A673 (cell line): Measurements from ENCODE around the gene FAM114A1. TPM values are rescaled to one million over a fixed set of nuclear protein-coding genes. Genes with fewer than 3 reads are reported as not detected.

Experiments used
- BruUV-seq: library from RNA; stranded (reverse); fragments of 400-500 nt; replicated peaks from 2 replicates; lab custom pipeline; 2021; lab: Mats Ljungman, UMichigan
- CTCF ChIA-PET: fragments of 300-600 bp; sonication (Branson Sonifier 250); formaldehyde crosslinking; loops from one replicate; lab custom pipeline; 2022; ENCODE audit warnings: antibody characterized with exemption; lab: Charles Lee
- POLR2A ChIA-PET: fragments of 300-600 bp; sonication (Branson Sonifier 250); formaldehyde crosslinking; loops from one replicate; lab custom pipeline; 2022; ENCODE audit warnings: antibody characterized with exemption; ENCODE audit not compliant: low non-redundant PET; lab: Charles Lee
- DNase-seq: peaks from one replicate; pipeline ENCODE4 v3.0.0-alpha.2; 2015; ENCODE audit warnings: low spot score
- H3K27ac ChIP-seq: fragments of 200-600 bp; sonication (generic); 2 replicates; pipeline ENCODE4 v1.5.1; 2016; ENCODE audit warnings: mixed run types, low read depth, mild to moderate bottlenecking, mixed read lengths, antibody characterized with exemption, low read length; ENCODE audit not compliant: poor library complexity, severe bottlenecking
- H3K27me3 ChIP-seq: fragments of 200-600 bp; sonication (generic); replicated peaks from 2 replicates; pipeline ENCODE4 v1.6.1; 2017; ENCODE audit warnings: mixed run types, low read depth, mild to moderate bottlenecking, mixed read lengths, antibody characterized with exemption, low read length; ENCODE audit not compliant: insufficient read depth, poor library complexity
- H3K36me3 ChIP-seq: fragments of 200-600 bp; sonication (generic); 2 replicates; pipeline ENCODE4 v1.6.1; 2016; ENCODE audit warnings: mixed run types, mild to moderate bottlenecking, mixed read lengths, antibody characterized with exemption, low read length; ENCODE audit not compliant: insufficient read depth, poor library complexity, severe bottlenecking
- H3K4me1 ChIP-seq: fragments of 200-600 bp; sonication (generic); 2 replicates; pipeline ENCODE4 v1.6.1; 2017; ENCODE audit warnings: mixed run types, mild to moderate bottlenecking, mixed read lengths, antibody characterized with exemption, low read length; ENCODE audit not compliant: insufficient read depth, poor library complexity, severe bottlenecking
- H3K4me3 ChIP-seq: fragments of 200-600 bp; sonication (generic); 2 replicates; pipeline ENCODE4 v1.5.1; 2016; ENCODE audit warnings: low read depth, mixed run types, mild to moderate bottlenecking, mixed read lengths, low read length; ENCODE audit not compliant: poor library complexity, severe bottlenecking
- H3K9me3 ChIP-seq: fragments of 200-600 bp; sonication (generic); 2 replicates; pipeline ENCODE4 v1.6.1; 2016; ENCODE audit warnings: mixed run types, low read depth, mild to moderate bottlenecking, mixed read lengths, antibody characterized with exemption, low read length; ENCODE audit not compliant: poor library complexity, severe bottlenecking
- EZH2 ChIP-seq: fragments of 200-600 bp; sonication (generic); IDR thresholded peaks from 2 replicates; pipeline ENCODE4 v1.6.1; 2017; ENCODE audit warnings: borderline replicate concordance, low read depth, mild to moderate bottlenecking, mixed read lengths, antibody characterized with exemption, low read length; ENCODE audit not compliant: poor library complexity, severe bottlenecking
- intact Hi-C: fragments of 100-400 bp; cut with micrococcal nuclease; formaldehyde crosslinking; loops from one replicate; pipeline ENCODE4 v1.10.0; 2022; ENCODE audit not compliant: unreplicated experiment
- total RNA-seq: library from RNA; stranded (reverse); gene quantifications from 2 replicates; pipeline ENCODE4 v1.2.3, GENCODE V29; 2021
- TF ChIP-seq, protein P1 (sequence below): fragments of 300-800, 200-600 bp; sonication (generic); conservative IDR thresholded peaks from 2 replicates; pipeline ENCODE4 v1.5.1; 2017; ENCODE audit warnings: low read depth, mild to moderate bottlenecking, antibody characterized with exemption, low read length, moderate library complexity, mixed read lengths

Gene FAM114A1
- total RNA-seq, 1 experiment from 2014 or later, result 4.2 TPM

DNA sequence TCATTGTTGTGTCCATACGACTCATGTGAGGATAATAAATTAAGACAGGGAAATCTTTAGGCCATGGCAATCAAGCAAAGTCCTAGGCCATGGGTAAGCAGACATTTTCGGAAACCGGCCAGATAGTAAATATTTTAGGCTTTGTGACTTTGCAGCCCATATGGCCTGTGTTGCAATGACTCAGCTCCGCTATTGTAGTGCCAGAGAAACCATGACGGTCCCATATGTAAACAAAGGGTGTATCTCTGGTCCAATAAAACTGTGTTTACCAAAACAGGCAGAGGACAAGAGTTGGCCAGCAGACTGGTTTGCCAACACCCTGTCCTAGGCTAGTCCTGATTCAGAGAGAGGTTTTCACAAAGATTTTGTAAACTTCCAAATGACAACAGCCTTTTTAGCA, 5.0 kb downstream of the FAM114A1 start:
- DNase-seq, result no peak
- TF ChIP-seq EZH2, result no peak
- TF ChIP-seq, protein P1, sequence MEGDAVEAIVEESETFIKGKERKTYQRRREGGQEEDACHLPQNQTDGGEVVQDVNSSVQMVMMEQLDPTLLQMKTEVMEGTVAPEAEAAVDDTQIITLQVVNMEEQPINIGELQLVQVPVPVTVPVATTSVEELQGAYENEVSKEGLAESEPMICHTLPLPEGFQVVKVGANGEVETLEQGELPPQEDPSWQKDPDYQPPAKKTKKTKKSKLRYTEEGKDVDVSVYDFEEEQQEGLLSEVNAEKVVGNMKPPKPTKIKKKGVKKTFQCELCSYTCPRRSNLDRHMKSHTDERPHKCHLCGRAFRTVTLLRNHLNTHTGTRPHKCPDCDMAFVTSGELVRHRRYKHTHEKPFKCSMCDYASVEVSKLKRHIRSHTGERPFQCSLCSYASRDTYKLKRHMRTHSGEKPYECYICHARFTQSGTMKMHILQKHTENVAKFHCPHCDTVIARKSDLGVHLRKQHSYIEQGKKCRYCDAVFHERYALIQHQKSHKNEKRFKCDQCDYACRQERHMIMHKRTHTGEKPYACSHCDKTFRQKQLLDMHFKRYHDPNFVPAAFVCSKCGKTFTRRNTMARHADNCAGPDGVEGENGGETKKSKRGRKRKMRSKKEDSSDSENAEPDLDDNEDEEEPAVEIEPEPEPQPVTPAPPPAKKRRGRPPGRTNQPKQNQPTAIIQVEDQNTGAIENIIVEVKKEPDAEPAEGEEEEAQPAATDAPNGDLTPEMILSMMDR, result no peak
- CTCF ChIA-PET, result no interaction called here
- no TSS peak for BruUV-seq
- Histone ChIP-seq H3K9me3 (no peaks in the 10 kb centered on the region), H3K27ac (no peak overlapping the region), H3K4me3 (no peak overlapping the region), H3K36me3 (no peaks in the 10 kb centered on the region), H3K27me3 (no peaks in the 10 kb centered on the region), H3K4me1 (no peaks in the 10 kb centered on the region)
- POLR2A ChIA-PET, result no interaction called here
- intact Hi-C loops, result no loop called here

DNA sequence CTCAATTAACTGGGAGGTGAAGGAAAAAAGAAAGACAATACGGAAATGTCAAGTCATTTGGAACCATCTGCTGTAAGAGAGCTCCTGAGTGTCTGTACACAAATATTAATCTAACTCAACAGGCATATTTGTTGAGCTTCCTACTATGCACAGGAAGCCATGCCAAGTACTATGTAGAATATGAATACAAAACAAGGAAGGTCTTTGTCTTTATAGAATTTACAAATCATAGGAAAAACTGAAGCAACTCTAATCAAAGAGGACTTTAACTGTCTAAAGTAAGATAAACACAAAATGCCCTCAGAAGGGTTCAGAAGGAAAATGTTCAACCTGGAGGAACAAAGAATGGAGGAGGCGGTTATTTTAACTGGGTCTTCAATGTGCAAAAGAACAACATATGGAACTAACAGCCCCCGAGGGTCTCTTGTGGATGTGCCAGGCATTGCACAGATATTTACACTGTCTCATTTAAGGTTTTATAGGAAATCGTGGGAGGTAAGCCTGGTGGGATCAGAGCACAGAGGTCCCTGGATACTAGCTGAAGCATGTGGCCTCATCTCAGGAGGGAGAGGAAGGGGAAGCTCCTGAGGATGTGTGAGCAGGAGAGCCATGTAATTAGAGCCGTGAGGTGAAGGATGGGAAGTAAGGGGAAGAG, 5.8 kb downstream of the FAM114A1 start:
- intact Hi-C loops, result no loop called here
- H3K27me3 ChIP-seq, result no peaks in the 10 kb centered on the region
- CTCF ChIA-PET, result no interaction called here
- no peak for DNase-seq
- POLR2A ChIA-PET, result no interaction called here
- BruUV-seq, result no TSS peak
- H3K4me1 ChIP-seq, result no peaks in the 10 kb centered on the region
- no peaks in the 10 kb centered on the region for H3K36me3 ChIP-seq
- H3K27ac ChIP-seq, result no peak overlapping the region
- TF ChIP-seq EZH2, result no peak
- TF ChIP-seq, protein P1, result no peak
- H3K9me3 ChIP-seq, result no peaks in the 10 kb centered on the region
- no peak overlapping the region for H3K4me3 ChIP-seq

DNA sequence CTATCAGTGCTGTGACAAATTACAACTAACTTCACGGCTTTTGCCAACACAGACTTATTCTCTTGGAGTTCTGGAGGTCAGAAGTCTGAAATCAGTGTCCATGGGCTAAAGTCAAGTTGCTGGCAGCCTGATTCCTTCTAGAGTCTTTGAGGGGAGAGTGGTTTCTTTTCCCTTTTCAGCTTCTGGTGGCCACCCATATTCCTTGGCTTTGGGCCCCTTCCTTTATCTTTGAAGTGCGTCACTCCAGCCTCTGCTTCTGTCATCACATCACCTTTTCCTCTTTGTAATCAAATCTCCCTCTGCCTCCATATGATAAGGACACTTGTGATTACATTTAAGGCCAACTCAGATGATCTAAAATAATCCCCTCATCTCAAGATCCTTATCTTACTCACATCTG, 9.0 kb downstream of the FAM114A1 start:
- no peak for DNase-seq
- no peaks in the 10 kb centered on the region for H3K9me3 ChIP-seq
- no peaks in the 10 kb centered on the region for H3K36me3 ChIP-seq
- BruUV-seq, result no TSS peak
- no peaks in the 10 kb centered on the region for H3K4me1 ChIP-seq
- POLR2A ChIA-PET, result interaction anchor here (0.5 kb wide), 1 partner anchor 305 kb away, joined by 3 read pairs; no protein-coding TSS in a partner anchor
- no peaks in the 10 kb centered on the region for H3K27me3 ChIP-seq
- no peak overlapping the region for H3K27ac ChIP-seq
- H3K4me3 ChIP-seq, result no peak overlapping the region
- CTCF ChIA-PET, result no interaction called here
- intact Hi-C loops, result no loop called here
- TF ChIP-seq, protein P1, result no peak
- no peak for TF ChIP-seq EZH2
